Neural crest cell (in vitro differentiated cells): ENCODE measurements around the gene HSPH1. TPM values are rescaled to one million over a fixed set of nuclear protein-coding genes. Genes with fewer than 3 reads are reported as not detected.

ENCODE experiments used
- DNase-seq: peaks from one replicate; pipeline ENCODE4 v3.0.0; 2021; ENCODE audit warnings: low read depth, mixed read lengths, low spot score
- H3K27ac Mint-ChIP-seq: one replicate; pipeline ENCODE4 v1.8.0; 2021; ENCODE audit warnings: mild to moderate bottlenecking, mixed read lengths; ENCODE audit not compliant: unreplicated experiment
- H3K27me3 Mint-ChIP-seq: 2 replicates; pipeline ENCODE4 v1.8.0; 2021; ENCODE audit warnings: low read depth, mild to moderate bottlenecking, mixed read lengths
- H3K36me3 Mint-ChIP-seq: 2 replicates; pipeline ENCODE4 v1.8.0; 2021; ENCODE audit warnings: low read depth, mild to moderate bottlenecking, mixed read lengths
- H3K4me1 Mint-ChIP-seq: 2 replicates; pipeline ENCODE4 v1.8.0; 2021; ENCODE audit warnings: mixed read lengths
- H3K4me3 Mint-ChIP-seq: one replicate; pipeline ENCODE4 v1.8.0; 2021; ENCODE audit warnings: mild to moderate bottlenecking, mixed read lengths
- H3K9me3 Mint-ChIP-seq: 2 replicates; pipeline ENCODE4 v1.8.0; 2021; ENCODE audit warnings: mixed read lengths
- CTCF ChIP-seq: fragments of 200-600 bp; sonication (generic); conservative IDR thresholded peaks from 2 replicates; pipeline ENCODE4 v1.5.0; 2021; ENCODE audit warnings: antibody characterized with exemption, mild to moderate bottlenecking
- total RNA-seq: library from RNA; stranded (reverse); gene quantifications from 2 replicates; pipeline ENCODE4 v1.2.1, GENCODE V29; 2021

Gene HSPH1
- total RNA-seq, 1 donor from 2014 or later = 146 TPM

GRCh38 chr13:31096654-31097302 lies 64.9 kb downstream of the HSPH1 start:
- H3K27me3 Mint-ChIP-seq = peaks cover 8% of the 10 kb centered on the region
- H3K4me3 Mint-ChIP-seq = no peak overlapping the region
- no peak for DNase-seq
- H3K36me3 Mint-ChIP-seq = no peaks in the 10 kb centered on the region
- H3K4me1 Mint-ChIP-seq = peaks cover 7% of the 10 kb centered on the region
- H3K9me3 Mint-ChIP-seq = no peaks in the 10 kb centered on the region
- no peak overlapping the region for H3K27ac Mint-ChIP-seq
- no peak for TF ChIP-seq CTCF

DNA sequence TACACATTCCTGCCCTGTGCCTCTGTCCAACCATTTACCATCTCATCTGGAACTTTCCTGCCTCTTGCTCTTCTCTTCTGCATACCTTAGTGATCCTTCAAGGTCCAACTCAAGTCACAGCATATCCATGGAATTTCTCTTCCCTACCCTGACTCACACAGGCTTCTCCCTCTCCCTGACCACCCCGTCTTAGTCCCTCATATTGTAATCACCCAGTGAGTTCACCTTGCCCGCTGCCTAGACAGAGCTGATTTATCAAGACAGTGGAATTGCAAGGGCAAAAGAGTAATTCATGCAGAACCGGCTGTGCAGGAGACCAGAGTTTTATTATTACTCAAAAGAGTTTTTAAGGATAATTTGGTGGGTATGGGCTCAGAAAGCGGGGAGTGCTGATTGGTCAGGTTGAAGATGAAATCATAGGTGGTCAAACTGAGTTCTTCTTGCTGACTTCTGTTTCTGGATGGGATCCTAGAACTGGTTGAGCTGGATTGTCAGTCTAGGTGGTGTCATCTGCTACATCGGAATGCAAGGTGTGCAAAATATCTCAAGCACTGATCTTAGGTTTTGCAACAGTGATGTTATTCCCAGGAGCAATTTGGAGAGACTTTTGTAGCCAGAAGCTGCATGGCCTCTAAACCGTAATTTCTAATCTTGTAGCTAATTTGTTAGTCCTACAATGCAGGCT lies 67.2 kb downstream of the HSPH1 start:
- H3K27me3 Mint-ChIP-seq = peaks cover 4% of the 10 kb centered on the region
- TF ChIP-seq CTCF = no peak
- H3K36me3 Mint-ChIP-seq = no peaks in the 10 kb centered on the region
- H3K4me1 Mint-ChIP-seq = peaks cover 24% of the 10 kb centered on the region
- no peak overlapping the region for H3K4me3 Mint-ChIP-seq
- DNase-seq = no peak
- H3K27ac Mint-ChIP-seq = no peak overlapping the region
- no peaks in the 10 kb centered on the region for H3K9me3 Mint-ChIP-seq

DNA sequence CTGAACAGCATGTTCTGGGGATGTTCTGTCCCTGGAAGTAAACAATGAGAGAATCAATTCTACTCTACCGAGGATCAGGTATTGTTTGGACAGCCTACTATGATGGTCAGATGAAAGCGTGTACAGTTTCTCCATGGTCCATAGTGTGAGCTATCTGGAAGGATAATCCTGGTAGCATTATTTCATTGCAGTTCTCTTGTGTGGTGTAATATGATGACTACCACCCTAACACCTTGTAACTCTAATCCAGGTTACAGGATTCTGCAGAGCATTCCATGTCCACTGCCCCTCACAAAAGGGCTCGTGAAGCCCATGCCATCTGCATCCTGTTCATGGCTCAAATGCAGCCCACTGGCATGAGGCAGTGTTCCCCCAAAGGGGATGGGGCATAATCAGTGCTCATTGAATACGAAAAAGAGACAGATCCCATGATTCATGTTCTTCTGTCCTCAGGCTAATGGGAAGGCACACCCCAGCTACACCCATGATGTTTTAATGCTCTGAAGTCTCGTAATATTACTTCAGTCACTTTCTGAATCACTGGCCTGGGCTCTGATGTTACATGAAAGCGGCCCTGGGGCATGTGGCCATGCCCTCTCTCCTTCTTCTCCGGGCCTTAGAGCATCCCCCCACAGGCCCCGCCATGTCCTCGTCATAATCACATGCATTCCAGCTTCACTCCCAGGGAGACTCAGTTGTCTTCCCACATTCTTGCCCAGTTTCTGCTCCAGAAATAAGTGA lies 68.4 kb downstream of the HSPH1 start:
- DNase-seq = no peak
- Mint-ChIP-seq H3K36me3 (no peaks in the 10 kb centered on the region), H3K27me3 (peaks cover 4% of the 10 kb centered on the region), H3K9me3 (no peaks in the 10 kb centered on the region), H3K27ac (no peak overlapping the region), H3K4me3 (no peak overlapping the region), H3K4me1 (peaks cover 24% of the 10 kb centered on the region)
- no peak for TF ChIP-seq CTCF

DNA sequence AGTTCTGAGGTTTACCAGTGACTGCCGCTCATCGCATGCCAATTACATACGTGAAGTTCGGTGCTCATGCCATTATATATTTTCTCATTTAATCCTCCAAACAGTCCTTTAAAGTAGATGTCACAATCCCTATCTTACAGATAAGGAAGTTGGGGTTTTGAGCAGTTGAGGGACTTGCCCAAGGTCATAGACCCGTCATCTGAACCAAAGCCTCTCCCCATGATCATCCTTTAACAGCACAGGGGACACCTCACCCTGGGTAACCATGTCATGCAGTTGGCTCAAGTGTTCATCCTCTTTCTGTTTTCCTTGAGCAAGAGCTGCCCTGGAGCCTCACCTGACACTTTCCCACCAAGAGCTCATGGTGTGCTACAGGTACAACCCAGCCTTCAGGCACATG lies 69.1 kb downstream of the HSPH1 start:
- H3K4me1 Mint-ChIP-seq = peaks cover 24% of the 10 kb centered on the region
- no peaks in the 10 kb centered on the region for H3K27me3 Mint-ChIP-seq
- H3K36me3 Mint-ChIP-seq = no peaks in the 10 kb centered on the region
- no peak overlapping the region for H3K27ac Mint-ChIP-seq
- no peak overlapping the region for H3K4me3 Mint-ChIP-seq
- DNase-seq = no peak
- TF ChIP-seq CTCF = no peak
- H3K9me3 Mint-ChIP-seq = no peaks in the 10 kb centered on the region

DNA sequence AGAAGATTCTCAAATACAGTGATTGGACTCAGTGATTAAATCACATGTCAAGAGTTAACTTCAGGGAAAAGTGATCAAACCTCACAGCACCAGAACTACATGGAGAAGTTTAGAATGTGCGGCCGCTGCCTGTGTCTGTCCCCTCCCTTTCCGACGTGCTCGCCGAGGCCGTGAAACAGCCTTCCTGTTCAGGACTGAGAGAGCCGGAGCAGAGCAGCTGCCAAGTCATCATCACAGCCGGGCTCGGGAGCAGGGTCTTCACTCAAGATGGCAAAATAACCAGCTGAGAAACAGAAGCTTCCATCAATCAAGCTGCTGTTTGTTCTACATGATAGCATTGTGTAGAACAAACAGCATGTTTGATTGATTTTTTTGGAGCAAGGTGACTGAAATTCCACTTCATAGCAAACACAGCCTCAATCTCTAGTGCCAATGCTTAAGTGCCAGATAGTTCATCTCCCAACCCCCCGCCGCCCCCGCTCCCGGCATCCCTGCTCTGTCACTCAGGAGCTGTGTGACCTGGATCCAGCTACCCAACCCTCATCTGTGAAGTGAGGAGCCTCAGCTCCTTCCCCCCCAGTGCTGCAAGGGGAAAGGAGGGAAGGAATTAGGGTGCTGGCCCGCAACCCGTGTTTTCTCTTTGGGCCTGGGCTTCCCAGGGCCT lies 70.6 kb downstream of the HSPH1 start:
- no peaks in the 10 kb centered on the region for H3K36me3 Mint-ChIP-seq
- no peak overlapping the region for H3K27ac Mint-ChIP-seq
- no peak for DNase-seq
- H3K9me3 Mint-ChIP-seq = no peaks in the 10 kb centered on the region
- no peak overlapping the region for H3K4me3 Mint-ChIP-seq
- H3K4me1 Mint-ChIP-seq = peaks cover 24% of the 10 kb centered on the region
- no peaks in the 10 kb centered on the region for H3K27me3 Mint-ChIP-seq
- no peak for TF ChIP-seq CTCF
